Breast epithelium (tissue), 4 donors: ENCODE data around the gene SYT7. TPM values are rescaled to one million over a fixed set of nuclear protein-coding genes. Genes with fewer than 3 reads are reported as not detected.

ENCODE experiments used
- DNase-seq, 2 donors: peaks; one replicate each; pipeline ENCODE4 v3.0.0-alpha.2; 2019; ENCODE audit warnings: low spot score in 2 of 2
- H3K27ac ChIP-seq, 2 donors: fragments of 200-600 bp; sonication (generic) in 1 of 2; one replicate each; pipeline ENCODE4 v1.5.1; 2016 to 2019; ENCODE audit warnings: mild to moderate bottlenecking in 1 of 2
- H3K27me3 ChIP-seq, 2 donors: fragments of 200-600 bp; sonication (generic) in 1 of 2; one replicate each; pipeline versions ENCODE4 v1.5.1 to v1.6.0; 2017 to 2019; ENCODE audit warnings: control low read depth in 1 of 2, mild to moderate bottlenecking in 1 of 2
- H3K36me3 ChIP-seq: fragments of 200-600 bp; one replicate; pipeline ENCODE4 v1.5.1; 2019
- H3K4me1 ChIP-seq, 2 donors: fragments of 200-600 bp; sonication (generic); one replicate each; pipeline ENCODE4 v1.5.1; 2016 to 2019; ENCODE audit warnings: control low read depth in 1 of 2
- H3K4me3 ChIP-seq, 3 donors: fragments of 200-600 bp; sonication (generic); 1 replicate in 2 of 3; 2 replicates in 1 of 3; pipeline ENCODE4 v1.5.1; 2016 to 2019; ENCODE audit warnings: mild to moderate bottlenecking in 3 of 3, moderate library complexity in 2 of 3
- H3K9me3 ChIP-seq, 2 donors: fragments of 200-600 bp; sonication (generic) in 1 of 2; one replicate each; pipeline ENCODE4 v1.5.1; 2016 to 2019; ENCODE audit warnings: control low read depth in 1 of 2
- POLR2A ChIP-seq: fragments of 450-650 bp; IDR thresholded peaks from one replicate; pipeline ENCODE4 v1.6.1; 2016; ENCODE audit warnings: antibody characterized with exemption, mild to moderate bottlenecking, moderate library complexity
- POLR2AphosphoS5 ChIP-seq, 3 donors: sonication (generic); formaldehyde crosslinking; IDR thresholded peaks; one replicate each; pipeline ENCODE4 v1.6.1; 2017; ENCODE audit warnings: antibody characterized with exemption in 3 of 3
- intact Hi-C: fragments of 100-400 bp; cut with DNase I; formaldehyde crosslinking; loops from one replicate; pipeline ENCODE4 v1.15.1; 2023; ENCODE audit warnings: low total_unique reads
- total RNA-seq, 3 donors: library from RNA; depleted of rRNA; stranded (reverse); fragments of >200 nt; gene quantifications; one replicate each; pipeline ENCODE4 v1.1.0, GENCODE V29; 2016
- TF ChIP-seq, protein P1 (sequence below), 3 donors: fragments of 450-650 bp; IDR thresholded peaks; one replicate each; pipeline ENCODE4 v1.5.1; 2016 to 2017; ENCODE audit warnings: antibody characterized with exemption in 3 of 3, mild to moderate bottlenecking in 3 of 3, moderate library complexity in 3 of 3

The SYT7 gene
- total RNA-seq, 3 donors from 2014 or later: 1.9 to 11.7 (median 10.8) TPM

- no peaks in the 10 kb centered on the region for H3K27me3 ChIP-seq
- peaks cover 0 to 5% of the 10 kb centered on the region in 2 donors for H3K4me1 ChIP-seq
- no peak for DNase-seq
- intact Hi-C loops: no loop called here
- no peak overlapping the region for H3K27ac ChIP-seq
- H3K36me3 ChIP-seq: no peaks in the 10 kb centered on the region
- TF ChIP-seq POLR2A (no peak), POLR2AphosphoS5 (IDR thresholded peaks at IDR 0.05) (no peak)
- TF ChIP-seq, protein P1, sequence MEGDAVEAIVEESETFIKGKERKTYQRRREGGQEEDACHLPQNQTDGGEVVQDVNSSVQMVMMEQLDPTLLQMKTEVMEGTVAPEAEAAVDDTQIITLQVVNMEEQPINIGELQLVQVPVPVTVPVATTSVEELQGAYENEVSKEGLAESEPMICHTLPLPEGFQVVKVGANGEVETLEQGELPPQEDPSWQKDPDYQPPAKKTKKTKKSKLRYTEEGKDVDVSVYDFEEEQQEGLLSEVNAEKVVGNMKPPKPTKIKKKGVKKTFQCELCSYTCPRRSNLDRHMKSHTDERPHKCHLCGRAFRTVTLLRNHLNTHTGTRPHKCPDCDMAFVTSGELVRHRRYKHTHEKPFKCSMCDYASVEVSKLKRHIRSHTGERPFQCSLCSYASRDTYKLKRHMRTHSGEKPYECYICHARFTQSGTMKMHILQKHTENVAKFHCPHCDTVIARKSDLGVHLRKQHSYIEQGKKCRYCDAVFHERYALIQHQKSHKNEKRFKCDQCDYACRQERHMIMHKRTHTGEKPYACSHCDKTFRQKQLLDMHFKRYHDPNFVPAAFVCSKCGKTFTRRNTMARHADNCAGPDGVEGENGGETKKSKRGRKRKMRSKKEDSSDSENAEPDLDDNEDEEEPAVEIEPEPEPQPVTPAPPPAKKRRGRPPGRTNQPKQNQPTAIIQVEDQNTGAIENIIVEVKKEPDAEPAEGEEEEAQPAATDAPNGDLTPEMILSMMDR (IDR thresholded peaks at IDR 0.05): no peak
- H3K4me3 ChIP-seq: no peak overlapping the region
- no peaks in the 10 kb centered on the region for H3K9me3 ChIP-seq
Observed at GRCh38 chr11:61577383-61578118, 3.3 kb downstream of the SYT7 start.

- intact Hi-C loops: no loop called here
- no peak overlapping the region for H3K4me3 ChIP-seq
- peak in 1 of 2 donors; percentile 73 for DNase-seq
- TF ChIP-seq, protein P1 (IDR thresholded peaks at IDR 0.05): peak in 2 of 3 donors; percentile 19 to 35
- no peak for TF ChIP-seq POLR2AphosphoS5 (IDR thresholded peaks at IDR 0.05)
- TF ChIP-seq POLR2A: no peak
- no peaks in the 10 kb centered on the region for H3K4me1 ChIP-seq
- no peaks in the 10 kb centered on the region for H3K9me3 ChIP-seq
- no peaks in the 10 kb centered on the region for H3K36me3 ChIP-seq
- H3K27ac ChIP-seq: no peak overlapping the region
- no peaks in the 10 kb centered on the region for H3K27me3 ChIP-seq
Observed at GRCh38 chr11:61575886-61576861, 4.7 kb downstream of the SYT7 start.

GRCh38 chr11:61574611-61575010 lies 6.3 kb downstream of the SYT7 start:
- no peaks in the 10 kb centered on the region for H3K9me3 ChIP-seq
- TF ChIP-seq POLR2A (no peak), POLR2AphosphoS5 (IDR thresholded peaks at IDR 0.05) (no peak)
- TF ChIP-seq, protein P1 (IDR thresholded peaks at IDR 0.05): no peak
- H3K4me1 ChIP-seq: no peaks in the 10 kb centered on the region
- DNase-seq: no peak
- H3K27ac ChIP-seq: no peak overlapping the region
- no peaks in the 10 kb centered on the region for H3K36me3 ChIP-seq
- H3K27me3 ChIP-seq: no peaks in the 10 kb centered on the region
- H3K4me3 ChIP-seq: no peak overlapping the region
- intact Hi-C loops: no loop called here

DNA sequence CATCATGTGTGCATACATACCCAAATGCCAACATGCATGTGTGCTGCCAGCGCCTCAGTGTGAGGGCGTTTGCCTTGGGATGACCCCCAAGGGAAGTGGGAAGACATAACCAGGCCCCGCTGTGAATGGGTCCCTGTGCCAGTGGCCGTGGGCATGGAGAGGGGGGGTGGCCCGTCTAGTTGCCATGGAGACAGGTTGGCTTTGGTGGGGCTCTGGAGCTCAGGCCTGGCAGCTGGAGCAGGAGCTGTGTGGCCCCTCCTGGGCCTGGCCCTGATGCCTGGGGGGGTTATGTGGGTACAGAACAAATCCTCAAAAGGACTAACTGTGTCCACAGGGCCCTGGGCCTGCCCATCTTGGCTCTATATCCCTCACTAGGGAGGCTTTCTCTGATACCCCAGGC lies 8.0 kb downstream of the SYT7 start:
- Histone ChIP-seq H3K4me1 (no peaks in the 10 kb centered on the region), H3K4me3 (no peak overlapping the region), H3K27me3 (peaks cover 0 to 4% of the 10 kb centered on the region in 2 donors), H3K9me3 (no peaks in the 10 kb centered on the region), H3K27ac (no peak overlapping the region), H3K36me3 (no peaks in the 10 kb centered on the region)
- intact Hi-C loops: no loop called here
- TF ChIP-seq POLR2AphosphoS5 (IDR thresholded peaks at IDR 0.05): no peak
- TF ChIP-seq, protein P1 (IDR thresholded peaks at IDR 0.05): no peak
- TF ChIP-seq POLR2A: no peak
- no peak for DNase-seq
